Osteocyte (in vitro differentiated cells): ENCODE data around the gene KRTAP2-3. TPM values are rescaled to one million over a fixed set of nuclear protein-coding genes. Genes with fewer than 3 reads are reported as not detected.

Experiments used
- DNase-seq: peaks from one replicate; pipeline ENCODE4 v3.0.0; 2021; ENCODE audit warnings: mixed read lengths; ENCODE audit not compliant: unreplicated experiment; ENCODE audit errors: extremely low spot score
- H3K27ac Mint-ChIP-seq: one replicate; pipeline ENCODE4 v1.8.0; 2021; ENCODE audit warnings: mild to moderate bottlenecking, mixed read lengths; ENCODE audit not compliant: unreplicated experiment
- H3K27me3 Mint-ChIP-seq: one replicate; pipeline ENCODE4 v1.8.0; 2021; ENCODE audit warnings: mixed read lengths; ENCODE audit not compliant: unreplicated experiment
- H3K36me3 Mint-ChIP-seq: one replicate; pipeline ENCODE4 v1.8.0; 2021; ENCODE audit warnings: mixed read lengths; ENCODE audit not compliant: unreplicated experiment
- H3K4me1 Mint-ChIP-seq: one replicate; pipeline ENCODE4 v1.8.0; 2021; ENCODE audit warnings: mixed read lengths; ENCODE audit not compliant: unreplicated experiment
- H3K4me3 Mint-ChIP-seq: one replicate; pipeline ENCODE4 v1.8.0; 2021; ENCODE audit warnings: mild to moderate bottlenecking, moderate library complexity, mixed read lengths; ENCODE audit not compliant: unreplicated experiment
- H3K9me3 Mint-ChIP-seq: one replicate; pipeline ENCODE4 v1.8.0; 2021; ENCODE audit warnings: mixed read lengths; ENCODE audit not compliant: unreplicated experiment
- CTCF ChIP-seq: fragments of 200-600 bp; sonication (generic); IDR thresholded peaks from 2 replicates; pipeline ENCODE4 v1.5.0; 2021; ENCODE audit warnings: antibody characterized with exemption, mild to moderate bottlenecking, moderate library complexity
- total RNA-seq: library from RNA; stranded (reverse); gene quantifications from 2 replicates; pipeline ENCODE4 v1.2.1, GENCODE V29; 2021

The KRTAP2-3 gene
- total RNA-seq, 1 donor from 2014 or later = not detected

GRCh38 chr17:41016578-41017215, 43.2 kb downstream of the KRTAP2-3 start:
- Mint-ChIP-seq H3K27me3 (no peaks in the 10 kb centered on the region), H3K27ac (no peak overlapping the region), H3K9me3 (peaks cover 5% of the 10 kb centered on the region), H3K36me3 (peaks cover 2% of the 10 kb centered on the region), H3K4me3 (no peak overlapping the region), H3K4me1 (peaks cover 7% of the 10 kb centered on the region)
- DNase-seq = no peak
- no peak for TF ChIP-seq CTCF

GRCh38 chr17:41015454-41015853, 44.5 kb downstream of the KRTAP2-3 start:
- H3K27ac Mint-ChIP-seq = no peak overlapping the region
- no peak for DNase-seq
- H3K36me3 Mint-ChIP-seq = peaks cover 2% of the 10 kb centered on the region
- no peak for TF ChIP-seq CTCF
- H3K27me3 Mint-ChIP-seq = no peaks in the 10 kb centered on the region
- H3K9me3 Mint-ChIP-seq = no peaks in the 10 kb centered on the region
- no peak overlapping the region for H3K4me3 Mint-ChIP-seq
- H3K4me1 Mint-ChIP-seq = peaks cover 7% of the 10 kb centered on the region

- TF ChIP-seq CTCF = no peak
- Mint-ChIP-seq H3K27ac (no peak overlapping the region), H3K9me3 (no peaks in the 10 kb centered on the region), H3K4me3 (no peak overlapping the region), H3K4me1 (peaks cover 4% of the 10 kb centered on the region), H3K36me3 (peaks cover 2% of the 10 kb centered on the region), H3K27me3 (no peaks in the 10 kb centered on the region)
- no peak for DNase-seq
These were observed 46.3 kb downstream of the KRTAP2-3 start for GRCh38 chr17:41013606-41014005.

GRCh38 chr17:41013181-41013580, 46.7 kb downstream of the KRTAP2-3 start:
- H3K9me3 Mint-ChIP-seq = no peaks in the 10 kb centered on the region
- no peak overlapping the region for H3K27ac Mint-ChIP-seq
- no peak for TF ChIP-seq CTCF
- H3K4me1 Mint-ChIP-seq = peaks cover 4% of the 10 kb centered on the region
- peaks cover 2% of the 10 kb centered on the region for H3K36me3 Mint-ChIP-seq
- no peak for DNase-seq
- no peak overlapping the region for H3K4me3 Mint-ChIP-seq
- H3K27me3 Mint-ChIP-seq = no peaks in the 10 kb centered on the region

GRCh38 chr17:41012326-41013120, 47.4 kb downstream of the KRTAP2-3 start:
- peaks cover 2% of the 10 kb centered on the region for H3K36me3 Mint-ChIP-seq
- H3K9me3 Mint-ChIP-seq = no peaks in the 10 kb centered on the region
- no peak for DNase-seq
- peaks cover 4% of the 10 kb centered on the region for H3K4me1 Mint-ChIP-seq
- no peaks in the 10 kb centered on the region for H3K27me3 Mint-ChIP-seq
- H3K4me3 Mint-ChIP-seq = no peak overlapping the region
- H3K27ac Mint-ChIP-seq = no peak overlapping the region
- TF ChIP-seq CTCF = no peak
